Measurements from ENCODE around the gene KSR2.

KSR2 gene

GRCh38 chr12:117865505-117865904 is 103.3 kb downstream of the KSR2 start:
- ChIA-PET POLR2A (no interaction called here), CTCF (no interaction called here)
- H3K9me3 ChIP-seq (ENCODE audit: control insufficient read depth, insufficient read depth, low read depth, low read length): no peaks in the 10 kb centered on the region
- no peaks in the 10 kb centered on the region for H3K36me3 ChIP-seq (ENCODE audit: control insufficient read depth in 2 of 2, insufficient read depth in 1 of 2, low read length in 2 of 2)
- no peak for TF ChIP-seq PRDM6 (tag by site-specific recombination; IDR thresholded peaks at IDR 0.05)
- no peak for TF ChIP-seq REST (tag by site-specific recombination; IDR thresholded peaks at IDR 0.05)
- no peak for TF ChIP-seq ZNF223 (tag by site-specific recombination; IDR thresholded peaks at IDR 0.05)
- TF ChIP-seq WT1 (tag by site-specific recombination; IDR thresholded peaks at IDR 0.05): no peak
- TF ChIP-seq ZNF311 (tag by site-specific recombination; IDR thresholded peaks at IDR 0.05; ENCODE audit: borderline replicate concordance): no peak
- TF ChIP-seq PRDM2 (tag by site-specific recombination; IDR thresholded peaks at IDR 0.05; ENCODE audit: borderline replicate concordance): no peak
- TF ChIP-seq PRDM4 (tag by site-specific recombination; IDR thresholded peaks at IDR 0.05): no peak
- TF ChIP-seq ELK4 (IDR thresholded peaks at IDR 0.05; ENCODE audit: borderline replicate concordance, low read depth, low read length): no peak
- no peak for TF ChIP-seq YY2 (tag by site-specific recombination; IDR thresholded peaks at IDR 0.05)
- TF ChIP-seq ZNF791 (tag by site-specific recombination; IDR thresholded peaks at IDR 0.05): no peak
- no peak for TF ChIP-seq PRDM1 (tag by site-specific recombination; IDR thresholded peaks at IDR 0.05)
- no peak for TF ChIP-seq ZNF175 (tag by site-specific recombination; IDR thresholded peaks at IDR 0.05)
- no peak overlapping the region for H3K27ac ChIP-seq (ENCODE audit: extremely low read depth, low read depth, low read length)
- no peak overlapping the region for H3K4me3 ChIP-seq (ENCODE audit: low read depth, low read length)
- H3K4me1 ChIP-seq (ENCODE audit: control insufficient read depth, insufficient read depth, low read length): no peaks in the 10 kb centered on the region

Data from HEK293 (cell line).